K562 (cell line): ENCODE results near the gene KPNA1. TPM values are rescaled to one million over a fixed set of nuclear protein-coding genes. Genes with fewer than 3 reads are reported as not detected.

Experiments used
- ATAC-seq: fragments of 200-7000 bp; cut with Tn5 transposase; 3 replicates; pipeline ENCODE4 v1.9.1; 2020; ENCODE audit warnings: moderate library complexity
- BruUV-seq: library from RNA; stranded (reverse); fragments of 400-500 nt; replicated peaks from 2 replicates; lab custom pipeline; 2021; lab: Mats Ljungman, UMichigan
- CTCF ChIA-PET: fragments of 300-600 bp; formaldehyde crosslinking; extraction: SDS; loops from one replicate; lab custom pipeline; 2021; ENCODE audit warnings: low intra/inter-chr PET ratio; lab: Yijun Ruan, JAX
- POLR2A ChIA-PET: fragments of 300-600, 350-650 bp; sonication (Branson Sonifier 250); formaldehyde crosslinking; extraction: SDS; loops from one replicate; lab custom pipeline; 2021; ENCODE audit warnings: antibody characterized with exemption, inconsistent platforms; lab: Yijun Ruan, JAX
- DNase-seq, 4 experiments: peaks; one replicate each; pipeline versions ENCODE4 v3.0.0 to v3.0.0-alpha.2; 2011 to 2018; ENCODE audit warnings: low spot score in 3 of 4, mixed read lengths in 3 of 4; ENCODE audit errors: extremely low read depth in 1 of 4
- FAIRE-seq: peaks from 2 replicates; lab custom pipeline; 2011; peaks lifted over from hg19 to GRCh38; lab: Jason Lieb, UNC
- H2AFZ ChIP-seq: 2 replicates; pipeline ENCODE4 v1.6.0; 2011; ENCODE audit warnings: low read depth, low read length, control low read depth, inconsistent platforms
- H3K27ac ChIP-seq: fragments of 200-600 bp; 3 replicates; pipeline ENCODE4 v1.8.0; 2011; ENCODE audit warnings: low read depth, mild to moderate bottlenecking, control low read depth, inconsistent platforms, low read length, moderate library complexity, mixed read lengths; ENCODE audit errors: extremely low read depth
- H3K27me3 ChIP-seq, 2 experiments: fragments of 300-600 bp in 1 of 2; 2 replicates in 1 of 2; 3 replicates in 1 of 2; pipeline versions ENCODE4 v1.6.0 to v1.8.0; 2011; ENCODE audit warnings: inconsistent platforms in 2 of 2, low read length in 2 of 2, mild to moderate bottlenecking in 1 of 2, mixed read lengths in 1 of 2, moderate library complexity in 1 of 2; ENCODE audit not compliant: control insufficient read depth in 2 of 2, insufficient read depth in 2 of 2
- H3K36me3 ChIP-seq: fragments of 300-600 bp; 3 replicates; pipeline ENCODE4 v1.8.0; 2011; ENCODE audit warnings: mild to moderate bottlenecking, low read length, inconsistent platforms; ENCODE audit not compliant: control insufficient read depth, insufficient read depth
- H3K4me1 ChIP-seq, 2 experiments: fragments of 200-600 bp in 1 of 2; replicated peaks in 1 of 2; 2 replicates in 1 of 2; 3 replicates in 1 of 2; pipeline versions ENCODE4 v1.5.1 to v1.8.0; 2011; ENCODE audit warnings: inconsistent platforms in 2 of 2, low read length in 2 of 2, mild to moderate bottlenecking in 1 of 2, mixed read lengths in 1 of 2, moderate library complexity in 1 of 2; ENCODE audit not compliant: control insufficient read depth in 2 of 2, insufficient read depth in 2 of 2
- H3K4me2 ChIP-seq: 2 replicates; pipeline ENCODE4 v1.6.1; 2011; ENCODE audit warnings: low read length, control low read depth, inconsistent platforms, mixed read lengths; ENCODE audit not compliant: insufficient read depth
- H3K4me3 ChIP-seq: fragments of 200-600 bp; sonication (generic), shearing (Covaris generic); 2 replicates; pipeline ENCODE4 v1.5.1; 2016; ENCODE audit warnings: control low read depth, inconsistent platforms
- H3K79me2 ChIP-seq: fragments of 200-600 bp; 3 replicates; pipeline ENCODE4 v1.8.0; 2011; ENCODE audit warnings: low read length, inconsistent platforms; ENCODE audit not compliant: control insufficient read depth, insufficient read depth
- H3K9ac ChIP-seq, 2 experiments: 2 replicates each; pipeline versions ENCODE4 v1.6.0 to v1.6.1; 2011; ENCODE audit warnings: low read depth in 2 of 2, low read length in 2 of 2, control low read depth in 1 of 2, inconsistent platforms in 1 of 2, mild to moderate bottlenecking in 1 of 2, mixed read lengths in 1 of 2; ENCODE audit not compliant: insufficient read depth in 1 of 2
- H3K9me1 ChIP-seq: one replicate; pipeline ENCODE4 v1.6.0; 2011; ENCODE audit warnings: inconsistent platforms, mild to moderate bottlenecking, low read length, moderate library complexity; ENCODE audit not compliant: control insufficient read depth, insufficient read depth
- H3K9me3 ChIP-seq: replicated peaks from 2 replicates; pipeline ENCODE4 v1.5.1; 2011; ENCODE audit warnings: low read depth, low read length, inconsistent platforms; ENCODE audit not compliant: control insufficient read depth, insufficient read depth
- H4K20me1 ChIP-seq: replicated peaks from 2 replicates; pipeline ENCODE4 v1.6.1; 2011; ENCODE audit warnings: low read length, inconsistent platforms, mixed read lengths; ENCODE audit not compliant: control insufficient read depth, insufficient read depth
- CREB1 ChIP-seq, 2 experiments: sonication (generic) in 1 of 2; formaldehyde crosslinking in 1 of 2; IDR thresholded peaks; 2 replicates each; pipeline versions ENCODE4 v1.6.1 to v1.8.0; 2012 to 2022; ENCODE audit warnings: inconsistent platforms in 1 of 2, mild to moderate bottlenecking in 1 of 2, missing genetic modification reagents in 1 of 2, moderate library complexity in 1 of 2
- FOXK2 ChIP-seq, 2 experiments: fragments of 450-650 bp; IDR thresholded peaks in 1 of 2; conservative IDR thresholded peaks in 1 of 2; 2 replicates each; pipeline ENCODE4 v1.6.1; 2016; ENCODE audit warnings: low read depth in 2 of 2, mild to moderate bottlenecking in 1 of 2
- JUN ChIP-seq, 2 experiments: sonication (generic) in 1 of 2; formaldehyde crosslinking in 1 of 2; IDR thresholded peaks; 2 replicates each; pipeline versions ENCODE4 v1.6.1 to v1.8.0; 2012 to 2022; ENCODE audit warnings: borderline replicate concordance in 2 of 2, mild to moderate bottlenecking in 2 of 2, improper control_type of control experiment in 1 of 2, low read depth in 1 of 2, low read length in 1 of 2, missing genetic modification reagents in 1 of 2
- KAT2B ChIP-seq: IDR thresholded peaks from one replicate; pipeline ENCODE4 v1.6.1; 2012; ENCODE audit warnings: low read depth, mild to moderate bottlenecking, control low read depth, inconsistent platforms, low read length, moderate library complexity
- KDM4B ChIP-seq, 2 experiments: fragments of 450-650 bp in 1 of 2; sonication (generic) in 1 of 2; IDR thresholded peaks; 2 replicates each; pipeline ENCODE4 v1.6.1; 2016 to 2017; ENCODE audit warnings: borderline replicate concordance in 2 of 2, antibody characterized with exemption in 1 of 2, low read depth in 1 of 2, mild to moderate bottlenecking in 1 of 2
- NCOA4 ChIP-seq: fragments of 450-650 bp; IDR thresholded peaks from 2 replicates; pipeline ENCODE4 v1.6.1; 2018; ENCODE audit warnings: mild to moderate bottlenecking; ENCODE audit not compliant: partially characterized antibody
- SMAD4 ChIP-seq: fragments of 250-450 bp; sonication (Bioruptor Pico); conservative IDR thresholded peaks from 2 replicates; pipeline ENCODE4 v1.8.0; 2021; ENCODE audit warnings: inconsistent platforms, mild to moderate bottlenecking, moderate library complexity
- ZFP36 ChIP-seq: fragments of 150-350 bp; IDR thresholded peaks from 2 replicates; pipeline ENCODE4 v1.6.1; 2018; ENCODE audit warnings: low read length, low read depth; ENCODE audit not compliant: partially characterized antibody
- ZFPM2 ChIP-seq: fragments of 250-450 bp; sonication (Bioruptor Pico); IDR thresholded peaks from 2 replicates; pipeline ENCODE4 v1.5.1; 2022; ENCODE audit warnings: mild to moderate bottlenecking
- ZNF311 ChIP-seq: fragments of 250-450 bp; sonication (Bioruptor Pico); IDR thresholded peaks from 2 replicates; pipeline ENCODE4 v1.4.0; 2020; ENCODE audit warnings: mild to moderate bottlenecking, moderate library complexity
- ZNF586 ChIP-seq: fragments of 450-650 bp; formaldehyde crosslinking; conservative IDR thresholded peaks from 2 replicates; pipeline ENCODE4 v1.4.0; 2020; ENCODE audit warnings: mild to moderate bottlenecking, moderate library complexity
- ZNF778 ChIP-seq: fragments of 450-650 bp; formaldehyde crosslinking; IDR thresholded peaks from 2 replicates; pipeline ENCODE4 v1.4.0; 2020; ENCODE audit warnings: mild to moderate bottlenecking, moderate library complexity
- WGBS: fragments of 100-300 bp; shearing (Covaris generic); methylation state at CpG from one replicate; pipeline ENCODE4 v1.1.6; 2016; ENCODE audit warnings: low coverage, mixed read lengths; ENCODE audit not compliant: insufficient coverage; ENCODE audit errors: missing lambda C conversion rate; 5-methylcytosine and 5-hydroxymethylcytosine counted together
- in situ Hi-C: fragments of 300-500 bp; cut with MboI; formaldehyde crosslinking; loops from 4 replicates; pipeline ENCODE4 v1.15.0; 2018; ENCODE audit warnings: inconsistent platforms, mixed read lengths
- intact Hi-C: fragments of 100-400 bp; cut with micrococcal nuclease; formaldehyde crosslinking; loops from 2 replicates; pipeline ENCODE4 v1.14.2; 2022
- polyA plus RNA-seq, 8 experiments: library from polyadenylated mRNA; depleted of rRNA in 4 of 8; stranded (reverse) in 5 of 8; unstranded in 3 of 8; fragments of >200 nt; fragmentation: Nextera tagmentation in 2 of 8; fragmentation: Illumina TruSeq in 1 of 8; extraction: Ambion mirVana in 2 of 8; extraction: Trizol in 1 of 8; gene quantifications; 2 replicates each; pipeline versions ENCODE4 v1.2.1 to v1.2.3, GENCODE V29; 2011 to 2014; ENCODE audit warnings: inconsistent platforms in 1 of 8, missing spikeins in 1 of 8
- total RNA-seq, 7 experiments: library from RNA; depleted of rRNA in 6 of 7; stranded (reverse); fragments of >200 nt in 6 of 7; fragmentation: Illumina TruSeq in 2 of 7; extraction: Trizol in 2 of 7; gene quantifications; 2 replicates each; pipeline versions ENCODE4 v1.2.1 to v1.2.3, GENCODE V29; 2011 to 2021; ENCODE audit warnings: low replicate concordance in 1 of 7
- TF ChIP-seq, protein P1 (sequence below): fragments of 450-650 bp; IDR thresholded peaks from 2 replicates; pipeline ENCODE4 v1.6.1; 2014; ENCODE audit warnings: low read depth, mild to moderate bottlenecking, moderate library complexity, borderline replicate concordance
- TF ChIP-seq, protein P2 (sequence below): fragments of 150-350 bp; IDR thresholded peaks from 2 replicates; pipeline ENCODE4 v1.6.1; 2014; ENCODE audit warnings: low read depth, mild to moderate bottlenecking, low read length, borderline replicate concordance
- TF ChIP-seq, protein P3 (sequence below): fragments of 200-800 bp; sonication (Bioruptor generic); IDR thresholded peaks from 2 replicates; pipeline ENCODE4 v1.6.1; 2017; ENCODE audit warnings: missing genetic modification characterization, missing compliant biosample characterization

Gene KPNA1
- total and polyA plus RNA-seq, 9 of the 15 experiments (the other 6 are each of a cell fraction or from before 2014, with no cell fraction given), result 9.3 to 53.8 (median 33.5) TPM

DNA sequence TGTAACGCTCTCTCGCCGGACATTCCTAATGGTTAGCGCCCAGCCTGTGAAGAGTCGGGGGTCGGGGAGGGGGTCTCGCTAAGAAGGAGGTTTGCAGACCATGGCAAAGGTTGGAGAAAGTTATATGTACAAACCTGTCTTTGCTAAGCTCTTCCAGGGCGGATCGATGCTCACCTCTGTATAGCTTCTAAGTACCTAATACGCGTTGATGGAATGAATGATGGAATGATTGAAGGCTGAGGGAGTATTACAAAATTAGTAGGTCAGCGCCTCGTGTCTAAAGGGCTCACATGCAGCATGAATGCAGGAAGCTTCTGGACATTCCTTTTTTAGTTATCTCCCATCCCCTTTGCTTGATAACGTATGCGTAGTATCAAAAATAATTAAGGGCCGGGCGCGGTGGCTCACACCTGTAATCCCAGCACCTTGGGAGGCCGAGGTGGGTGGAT lies 305 bp upstream of the KPNA1 start:
- ChIA-PET CTCF (no interaction called here), POLR2A (interaction anchor here (1.0 to 1.4 kb wide), 3 partner anchors 13 to 513 kb away, joined by 3 read pairs; no protein-coding TSS in a partner anchor)
- H3K4me2 ChIP-seq, result peak overlapping the region; percentile 74
- peak overlapping the region; percentile 96; the same call in 2 of the 3 replicates for H3K27ac ChIP-seq
- 43% methylated on average over 18 of the region's 19 CpGs for WGBS
- H3K79me2 ChIP-seq, result peaks cover 45% of the 10 kb centered on the region
- DNase-seq (no peak), ATAC-seq (no peak), FAIRE-seq (no peak)
- H3K9me3 ChIP-seq, result no peaks in the 10 kb centered on the region
- intact Hi-C loops (loop anchor here (5.0 kb wide), 1 partner anchor 58 kb away; no protein-coding TSS in a partner anchor), in situ Hi-C loops (no loop called here)
- H3K9ac ChIP-seq, result peak overlapping the region; percentile 86 to 94; a peak in 3 of 4 replicates
- H2AFZ ChIP-seq, result peak overlapping the region; percentile 97
- H3K9me1 ChIP-seq, result no peaks in the 10 kb centered on the region
- no peaks in the 10 kb centered on the region for H3K36me3 ChIP-seq
- peaks cover 9% of the 10 kb centered on the region; the same call in 1 of the 2 replicates for H4K20me1 ChIP-seq
- peaks cover 8 to 11% of the 10 kb centered on the region in 2 experiments; a peak in 4 of 5 replicates for H3K4me1 ChIP-seq
- no peaks in the 10 kb centered on the region for H3K27me3 ChIP-seq
- no TSS peak for BruUV-seq
- peak overlapping the region; percentile 75 for H3K4me3 ChIP-seq
- no peak for TF ChIP-seq ZNF778 (CRISPR knock-in tag)
- TF ChIP-seq NCOA4, result no peak
- TF ChIP-seq KAT2B, result no peak
- no peak for TF ChIP-seq JUN (IDR thresholded peaks at IDR 0.05; ENCODE audit: borderline replicate concordance, low read depth, low read length)
- TF ChIP-seq JUN (CRISPR knock-in tag; IDR thresholded peaks at IDR 0.05; ENCODE audit: borderline replicate concordance), result no peak
- TF ChIP-seq ZFP36, result no peak
- TF ChIP-seq, protein P1, sequence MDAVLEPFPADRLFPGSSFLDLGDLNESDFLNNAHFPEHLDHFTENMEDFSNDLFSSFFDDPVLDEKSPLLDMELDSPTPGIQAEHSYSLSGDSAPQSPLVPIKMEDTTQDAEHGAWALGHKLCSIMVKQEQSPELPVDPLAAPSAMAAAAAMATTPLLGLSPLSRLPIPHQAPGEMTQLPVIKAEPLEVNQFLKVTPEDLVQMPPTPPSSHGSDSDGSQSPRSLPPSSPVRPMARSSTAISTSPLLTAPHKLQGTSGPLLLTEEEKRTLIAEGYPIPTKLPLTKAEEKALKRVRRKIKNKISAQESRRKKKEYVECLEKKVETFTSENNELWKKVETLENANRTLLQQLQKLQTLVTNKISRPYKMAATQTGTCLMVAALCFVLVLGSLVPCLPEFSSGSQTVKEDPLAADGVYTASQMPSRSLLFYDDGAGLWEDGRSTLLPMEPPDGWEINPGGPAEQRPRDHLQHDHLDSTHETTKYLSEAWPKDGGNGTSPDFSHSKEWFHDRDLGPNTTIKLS, result 0 out of 2 replicates have a peak, but pooled peaks have one; percentile 8
- TF ChIP-seq FOXK2 (conservative IDR thresholded peaks at IDR 0.05 in 1 of 2, IDR thresholded peaks at IDR 0.05 in 1 of 2; ENCODE audit: low read depth in 2 of 2), result no peak
- TF ChIP-seq, protein P2, sequence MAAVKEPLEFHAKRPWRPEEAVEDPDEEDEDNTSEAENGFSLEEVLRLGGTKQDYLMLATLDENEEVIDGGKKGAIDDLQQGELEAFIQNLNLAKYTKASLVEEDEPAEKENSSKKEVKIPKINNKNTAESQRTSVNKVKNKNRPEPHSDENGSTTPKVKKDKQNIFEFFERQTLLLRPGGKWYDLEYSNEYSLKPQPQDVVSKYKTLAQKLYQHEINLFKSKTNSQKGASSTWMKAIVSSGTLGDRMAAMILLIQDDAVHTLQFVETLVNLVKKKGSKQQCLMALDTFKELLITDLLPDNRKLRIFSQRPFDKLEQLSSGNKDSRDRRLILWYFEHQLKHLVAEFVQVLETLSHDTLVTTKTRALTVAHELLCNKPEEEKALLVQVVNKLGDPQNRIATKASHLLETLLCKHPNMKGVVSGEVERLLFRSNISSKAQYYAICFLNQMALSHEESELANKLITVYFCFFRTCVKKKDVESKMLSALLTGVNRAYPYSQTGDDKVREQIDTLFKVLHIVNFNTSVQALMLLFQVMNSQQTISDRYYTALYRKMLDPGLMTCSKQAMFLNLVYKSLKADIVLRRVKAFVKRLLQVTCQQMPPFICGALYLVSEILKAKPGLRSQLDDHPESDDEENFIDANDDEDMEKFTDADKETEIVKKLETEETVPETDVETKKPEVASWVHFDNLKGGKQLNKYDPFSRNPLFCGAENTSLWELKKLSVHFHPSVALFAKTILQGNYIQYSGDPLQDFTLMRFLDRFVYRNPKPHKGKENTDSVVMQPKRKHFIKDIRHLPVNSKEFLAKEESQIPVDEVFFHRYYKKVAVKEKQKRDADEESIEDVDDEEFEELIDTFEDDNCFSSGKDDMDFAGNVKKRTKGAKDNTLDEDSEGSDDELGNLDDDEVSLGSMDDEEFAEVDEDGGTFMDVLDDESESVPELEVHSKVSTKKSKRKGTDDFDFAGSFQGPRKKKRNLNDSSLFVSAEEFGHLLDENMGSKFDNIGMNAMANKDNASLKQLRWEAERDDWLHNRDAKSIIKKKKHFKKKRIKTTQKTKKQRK, result no peak
- TF ChIP-seq ZFPM2 (CRISPR knock-in tag), result no peak
- TF ChIP-seq ZNF586 (CRISPR knock-in tag), result no peak
- TF ChIP-seq SMAD4 (CRISPR knock-in tag), result no peak
- no peak for TF ChIP-seq CREB1 (IDR thresholded peaks at IDR 0.05)
- TF ChIP-seq CREB1 (CRISPR knock-in tag; IDR thresholded peaks at IDR 0.05), result no peak
- no peak for TF ChIP-seq ZNF311 (CRISPR knock-in tag)
- TF ChIP-seq, protein P3, sequence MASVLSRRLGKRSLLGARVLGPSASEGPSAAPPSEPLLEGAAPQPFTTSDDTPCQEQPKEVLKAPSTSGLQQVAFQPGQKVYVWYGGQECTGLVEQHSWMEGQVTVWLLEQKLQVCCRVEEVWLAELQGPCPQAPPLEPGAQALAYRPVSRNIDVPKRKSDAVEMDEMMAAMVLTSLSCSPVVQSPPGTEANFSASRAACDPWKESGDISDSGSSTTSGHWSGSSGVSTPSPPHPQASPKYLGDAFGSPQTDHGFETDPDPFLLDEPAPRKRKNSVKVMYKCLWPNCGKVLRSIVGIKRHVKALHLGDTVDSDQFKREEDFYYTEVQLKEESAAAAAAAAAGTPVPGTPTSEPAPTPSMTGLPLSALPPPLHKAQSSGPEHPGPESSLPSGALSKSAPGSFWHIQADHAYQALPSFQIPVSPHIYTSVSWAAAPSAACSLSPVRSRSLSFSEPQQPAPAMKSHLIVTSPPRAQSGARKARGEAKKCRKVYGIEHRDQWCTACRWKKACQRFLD, result no peak
- TF ChIP-seq KDM4B (IDR thresholded peaks at IDR 0.05; ENCODE audit: borderline replicate concordance in 2 of 2, low read depth in 1 of 2), result no peak
